GM23338 (cell line): Measurements from ENCODE around the gene PTPN18. TPM values are rescaled to one million over a fixed set of nuclear protein-coding genes. Genes with fewer than 3 reads are reported as not detected.

Source experiments
- ATAC-seq: fragments of 200-7000 bp; cut with Tn5 transposase; 3 replicates; pipeline ENCODE4 v1.9.1; 2020
- DNase-seq: peaks from one replicate; pipeline ENCODE4 v3.0.0-alpha.2; 2015; ENCODE audit warnings: low spot score
- H2AFZ ChIP-seq: fragments of 200-600 bp; sonication (generic); 2 replicates; pipeline ENCODE4 v1.8.0; 2016; ENCODE audit warnings: antibody characterized with exemption, mild to moderate bottlenecking, moderate library complexity
- H3F3A ChIP-seq: fragments of 200-600 bp; sonication (generic); replicated peaks from 2 replicates; pipeline ENCODE4 v1.8.0; 2017; ENCODE audit warnings: antibody characterized with exemption, mixed run types, low read depth
- H3K27ac ChIP-seq: fragments of 200-600 bp; sonication (generic); 2 replicates; pipeline ENCODE4 v1.6.1; 2016; ENCODE audit warnings: low read depth
- H3K27me3 ChIP-seq: fragments of 200-600 bp; sonication (generic); 2 replicates; pipeline ENCODE4 v1.8.0; 2016; ENCODE audit warnings: mild to moderate bottlenecking, mixed run types, moderate library complexity; ENCODE audit not compliant: insufficient read depth
- H3K36me3 ChIP-seq: fragments of 200-600 bp; sonication (generic); 2 replicates; pipeline ENCODE4 v1.8.0; 2016; ENCODE audit warnings: mild to moderate bottlenecking; ENCODE audit not compliant: insufficient read depth
- H3K4me1 ChIP-seq: fragments of 200-600 bp; sonication (generic); 2 replicates; pipeline ENCODE4 v1.8.0; 2016; ENCODE audit warnings: mild to moderate bottlenecking, moderate library complexity; ENCODE audit not compliant: insufficient read depth
- H3K4me2 ChIP-seq: fragments of 200-600 bp; sonication (generic); 2 replicates; pipeline ENCODE4 v1.7.1; 2017; ENCODE audit warnings: mixed run types
- H3K4me3 ChIP-seq: fragments of 200-600 bp; sonication (generic); 2 replicates; pipeline ENCODE4 v1.6.1; 2016; ENCODE audit warnings: mixed run types
- H3K79me2 ChIP-seq: fragments of 200-600 bp; sonication (generic); replicated peaks from 2 replicates; pipeline ENCODE4 v1.8.0; 2017; ENCODE audit warnings: mild to moderate bottlenecking; ENCODE audit not compliant: insufficient read depth
- H3K9me2 ChIP-seq: fragments of 200-600 bp; sonication (generic); 2 replicates; pipeline ENCODE4 v1.8.0; 2017; ENCODE audit not compliant: insufficient read depth
- H4K20me1 ChIP-seq: fragments of 200-600 bp; sonication (generic); replicated peaks from 2 replicates; pipeline ENCODE4 v1.8.0; 2017; ENCODE audit warnings: mild to moderate bottlenecking; ENCODE audit not compliant: insufficient read depth
- H3K27ac Mint-ChIP-seq: 2 replicates; pipeline ENCODE4 v1.8.0; 2020; ENCODE audit warnings: inconsistent platforms, mild to moderate bottlenecking, moderate library complexity, mixed read lengths
- H3K27me3 Mint-ChIP-seq: 3 replicates; pipeline ENCODE4 v1.8.0; 2022; ENCODE audit warnings: low read depth, mild to moderate bottlenecking, moderate library complexity, mixed read lengths, inconsistent platforms; ENCODE audit not compliant: insufficient read depth, poor library complexity
- H3K36me3 Mint-ChIP-seq: 3 replicates; pipeline ENCODE4 v1.8.0; 2021; ENCODE audit warnings: low read depth, mild to moderate bottlenecking, inconsistent platforms, moderate library complexity, mixed read lengths
- H3K4me1 Mint-ChIP-seq: 3 replicates; pipeline ENCODE4 v1.8.0; 2020; ENCODE audit warnings: mild to moderate bottlenecking, inconsistent platforms, mixed read lengths
- H3K4me3 Mint-ChIP-seq: 3 replicates; pipeline ENCODE4 v1.8.0; 2021; ENCODE audit warnings: moderate library complexity, mild to moderate bottlenecking, inconsistent platforms, mixed read lengths
- H3K9me3 Mint-ChIP-seq: 3 replicates; pipeline ENCODE4 v1.8.0; 2020; ENCODE audit warnings: moderate library complexity, mild to moderate bottlenecking, inconsistent platforms, mixed read lengths
- CREB1 ChIP-seq: fragments of 250-450 bp; sonication (Bioruptor Pico); IDR thresholded peaks from 2 replicates; pipeline ENCODE4 v1.5.0; 2020; ENCODE audit warnings: low read depth, mild to moderate bottlenecking, moderate library complexity
- ETS1 ChIP-seq: IDR thresholded peaks from 2 replicates; pipeline ENCODE4 v1.6.1; 2016; ENCODE audit warnings: antibody characterized with exemption
- EZH2 ChIP-seq: fragments of 200-600 bp; sonication (generic); IDR thresholded peaks from one replicate; pipeline ENCODE4 v1.8.0; 2017; ENCODE audit warnings: antibody characterized with exemption, mild to moderate bottlenecking, low read depth; ENCODE audit not compliant: unreplicated experiment
- EZH2phosphoT487 ChIP-seq: fragments of 200-600 bp; sonication (generic); IDR thresholded peaks from one replicate; pipeline ENCODE4 v1.8.1; 2018; ENCODE audit warnings: antibody characterized with exemption; ENCODE audit not compliant: unreplicated experiment
- JUNB ChIP-seq: IDR thresholded peaks from one replicate; pipeline ENCODE4 v1.6.1; 2016; ENCODE audit warnings: antibody characterized with exemption; ENCODE audit not compliant: unreplicated experiment
- NANOG ChIP-seq: IDR thresholded peaks from 2 replicates; pipeline ENCODE4 v1.6.1; 2016; ENCODE audit warnings: antibody characterized with exemption, borderline replicate concordance
- POLR2AphosphoS5 ChIP-seq: IDR thresholded peaks from 2 replicates; pipeline ENCODE4 v1.6.1; 2016; ENCODE audit warnings: antibody characterized with exemption, low read depth
- STAT1 ChIP-seq: IDR thresholded peaks from one replicate; pipeline ENCODE4 v1.6.1; 2016; ENCODE audit warnings: antibody characterized with exemption; ENCODE audit not compliant: unreplicated experiment
- ZNF114 ChIP-seq: fragments of 250-450 bp; sonication (Bioruptor Pico); IDR thresholded peaks from 2 replicates; pipeline ENCODE4 v1.5.0; 2020; ENCODE audit warnings: mild to moderate bottlenecking, moderate library complexity
- ZNF331 ChIP-seq: fragments of 250-450 bp; sonication (Bioruptor Pico); IDR thresholded peaks from 2 replicates; pipeline ENCODE4 v1.5.0; 2020; ENCODE audit warnings: low read depth, mild to moderate bottlenecking, moderate library complexity
- ZNF462 ChIP-seq: fragments of 250-450 bp; sonication (Bioruptor Pico); IDR thresholded peaks from 2 replicates; pipeline ENCODE4 v1.5.0; 2020; ENCODE audit warnings: mild to moderate bottlenecking, moderate library complexity
- polyA plus RNA-seq: library from polyadenylated mRNA; unstranded; fragments of >200 nt; fragmentation: Nextera tagmentation; extraction: Ambion mirVana; gene quantifications from 2 replicates; pipeline ENCODE4 v1.2.1, GENCODE V29; 2016
- total RNA-seq: library from RNA; depleted of rRNA; stranded (reverse); fragments of >200 nt; shearing (Covaris generic); gene quantifications from 2 replicates; pipeline ENCODE4 v1.2.3, GENCODE V29; 2014
- TF ChIP-seq, protein P1 (sequence below), 2 experiments: fragments of 200-600 bp in 1 of 2; sonication (generic) in 1 of 2; conservative IDR thresholded peaks; 2 replicates each; pipeline versions ENCODE4 v1.5.1 to v1.6.1; 2016 to 2017; ENCODE audit warnings: antibody characterized with exemption in 2 of 2, low read depth in 2 of 2, mild to moderate bottlenecking in 2 of 2, moderate library complexity in 1 of 2
- TF ChIP-seq, protein P2 (sequence below): IDR thresholded peaks from one replicate; pipeline ENCODE4 v1.6.1; 2018; ENCODE audit warnings: antibody characterized with exemption; ENCODE audit not compliant: unreplicated experiment

The PTPN18 gene
- total and polyA plus RNA-seq, 2 experiments from 2014 or later = 10.1 to 10.9 TPM

GRCh38 chr2:130375291-130376266, 19.7 kb downstream of the PTPN18 start:
- TF ChIP-seq POLR2AphosphoS5 = no peak
- no peak for TF ChIP-seq NANOG
- TF ChIP-seq ZNF114 (CRISPR knock-in tag) = no peak
- no peak for TF ChIP-seq CREB1 (CRISPR knock-in tag)
- no peak for TF ChIP-seq JUNB
- TF ChIP-seq, protein P1, sequence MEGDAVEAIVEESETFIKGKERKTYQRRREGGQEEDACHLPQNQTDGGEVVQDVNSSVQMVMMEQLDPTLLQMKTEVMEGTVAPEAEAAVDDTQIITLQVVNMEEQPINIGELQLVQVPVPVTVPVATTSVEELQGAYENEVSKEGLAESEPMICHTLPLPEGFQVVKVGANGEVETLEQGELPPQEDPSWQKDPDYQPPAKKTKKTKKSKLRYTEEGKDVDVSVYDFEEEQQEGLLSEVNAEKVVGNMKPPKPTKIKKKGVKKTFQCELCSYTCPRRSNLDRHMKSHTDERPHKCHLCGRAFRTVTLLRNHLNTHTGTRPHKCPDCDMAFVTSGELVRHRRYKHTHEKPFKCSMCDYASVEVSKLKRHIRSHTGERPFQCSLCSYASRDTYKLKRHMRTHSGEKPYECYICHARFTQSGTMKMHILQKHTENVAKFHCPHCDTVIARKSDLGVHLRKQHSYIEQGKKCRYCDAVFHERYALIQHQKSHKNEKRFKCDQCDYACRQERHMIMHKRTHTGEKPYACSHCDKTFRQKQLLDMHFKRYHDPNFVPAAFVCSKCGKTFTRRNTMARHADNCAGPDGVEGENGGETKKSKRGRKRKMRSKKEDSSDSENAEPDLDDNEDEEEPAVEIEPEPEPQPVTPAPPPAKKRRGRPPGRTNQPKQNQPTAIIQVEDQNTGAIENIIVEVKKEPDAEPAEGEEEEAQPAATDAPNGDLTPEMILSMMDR (conservative IDR thresholded peaks at IDR 0.05; ENCODE audit: low read depth in 2 of 2) = no peak
- TF ChIP-seq ZNF462 = no peak
- TF ChIP-seq, protein P2, sequence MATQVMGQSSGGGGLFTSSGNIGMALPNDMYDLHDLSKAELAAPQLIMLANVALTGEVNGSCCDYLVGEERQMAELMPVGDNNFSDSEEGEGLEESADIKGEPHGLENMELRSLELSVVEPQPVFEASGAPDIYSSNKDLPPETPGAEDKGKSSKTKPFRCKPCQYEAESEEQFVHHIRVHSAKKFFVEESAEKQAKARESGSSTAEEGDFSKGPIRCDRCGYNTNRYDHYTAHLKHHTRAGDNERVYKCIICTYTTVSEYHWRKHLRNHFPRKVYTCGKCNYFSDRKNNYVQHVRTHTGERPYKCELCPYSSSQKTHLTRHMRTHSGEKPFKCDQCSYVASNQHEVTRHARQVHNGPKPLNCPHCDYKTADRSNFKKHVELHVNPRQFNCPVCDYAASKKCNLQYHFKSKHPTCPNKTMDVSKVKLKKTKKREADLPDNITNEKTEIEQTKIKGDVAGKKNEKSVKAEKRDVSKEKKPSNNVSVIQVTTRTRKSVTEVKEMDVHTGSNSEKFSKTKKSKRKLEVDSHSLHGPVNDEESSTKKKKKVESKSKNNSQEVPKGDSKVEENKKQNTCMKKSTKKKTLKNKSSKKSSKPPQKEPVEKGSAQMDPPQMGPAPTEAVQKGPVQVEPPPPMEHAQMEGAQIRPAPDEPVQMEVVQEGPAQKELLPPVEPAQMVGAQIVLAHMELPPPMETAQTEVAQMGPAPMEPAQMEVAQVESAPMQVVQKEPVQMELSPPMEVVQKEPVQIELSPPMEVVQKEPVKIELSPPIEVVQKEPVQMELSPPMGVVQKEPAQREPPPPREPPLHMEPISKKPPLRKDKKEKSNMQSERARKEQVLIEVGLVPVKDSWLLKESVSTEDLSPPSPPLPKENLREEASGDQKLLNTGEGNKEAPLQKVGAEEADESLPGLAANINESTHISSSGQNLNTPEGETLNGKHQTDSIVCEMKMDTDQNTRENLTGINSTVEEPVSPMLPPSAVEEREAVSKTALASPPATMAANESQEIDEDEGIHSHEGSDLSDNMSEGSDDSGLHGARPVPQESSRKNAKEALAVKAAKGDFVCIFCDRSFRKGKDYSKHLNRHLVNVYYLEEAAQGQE = no peak
- no peak for TF ChIP-seq EZH2phosphoT487
- TF ChIP-seq ZNF331 = no peak
- TF ChIP-seq EZH2 = no peak
- TF ChIP-seq ETS1 = no peak
- TF ChIP-seq STAT1 = no peak
- H3K4me2 ChIP-seq = no peak overlapping the region
- Mint-ChIP-seq H3K27me3 (peaks cover 14% of the 10 kb centered on the region), H3K9me3 (no peaks in the 10 kb centered on the region; the same call in 2 of the 3 replicates), H3K36me3 (peaks cover 15% of the 10 kb centered on the region), H3K27ac (no peak overlapping the region), H3K4me1 (peaks cover 14% of the 10 kb centered on the region), H3K4me3 (no peak overlapping the region; the same call in 2 of the 3 replicates)
- no peak overlapping the region for H3K27ac ChIP-seq
- H4K20me1 ChIP-seq = no peaks in the 10 kb centered on the region; the same call in 1 of the 2 replicates
- no peaks in the 10 kb centered on the region for H3K79me2 ChIP-seq
- no peaks in the 10 kb centered on the region for H3K9me2 ChIP-seq
- no peaks in the 10 kb centered on the region for H3K36me3 ChIP-seq
- H3K4me3 ChIP-seq = no peak overlapping the region
- DNase-seq = no peak
- H3F3A ChIP-seq = no peaks in the 10 kb centered on the region
- ATAC-seq = no peak
- H3K27me3 ChIP-seq = no peaks in the 10 kb centered on the region
- no peak overlapping the region for H2AFZ ChIP-seq
- H3K4me1 ChIP-seq = peaks cover 7% of the 10 kb centered on the region; the same call in 1 of the 2 replicates
